Activated CD4-positive, alpha-beta T cell treated with anti-CD3 and anti-CD28 coated beads, Interleukin-2, amount 10 ng/mL, durations not matched to agents 24 days and 14 days (primary cell): ENCODE results near the gene PLEKHN1. TPM values are rescaled to one million over a fixed set of nuclear protein-coding genes. Genes with fewer than 3 reads are reported as not detected.

Experiments
- DNase-seq: peaks from one replicate; pipeline ENCODE4 v3.0.0; 2022
- H3K27ac Mint-ChIP-seq: one replicate; pipeline ENCODE4 v1.8.0; 2022; ENCODE audit warnings: mild to moderate bottlenecking, mixed read lengths
- H3K27me3 Mint-ChIP-seq: one replicate; pipeline ENCODE4 v1.8.0; 2022; ENCODE audit warnings: mixed read lengths
- H3K36me3 Mint-ChIP-seq: one replicate; pipeline ENCODE4 v1.8.0; 2022; ENCODE audit warnings: low read depth, mild to moderate bottlenecking, mixed read lengths
- H3K4me1 Mint-ChIP-seq: one replicate; pipeline ENCODE4 v1.8.0; 2021; ENCODE audit warnings: mixed read lengths
- H3K4me3 Mint-ChIP-seq: one replicate; pipeline ENCODE4 v1.8.0; 2022; ENCODE audit warnings: mild to moderate bottlenecking, moderate library complexity, mixed read lengths
- H3K9me3 Mint-ChIP-seq: one replicate; pipeline ENCODE4 v1.8.0; 2021; ENCODE audit warnings: mixed read lengths
- intact Hi-C: fragments of 100-400 bp; cut with micrococcal nuclease; formaldehyde crosslinking; loops from one replicate; pipeline ENCODE4 v1.15.1; 2023
- total RNA-seq: library from RNA; stranded (reverse); gene quantifications from 2 replicates; pipeline ENCODE4 v1.2.3, GENCODE V29; 2022

PLEKHN1 gene
- total RNA-seq, 1 donor from 2014 or later = 2.8 TPM

GRCh38 chr1:967466-968343 is 1.4 kb downstream of the PLEKHN1 start:
- Mint-ChIP-seq H3K9me3 (no peaks in the 10 kb centered on the region), H3K4me1 (peaks cover 5% of the 10 kb centered on the region), H3K4me3 (peak overlapping the region; percentile 86), H3K36me3 (peaks cover 8% of the 10 kb centered on the region), H3K27me3 (peaks cover 10% of the 10 kb centered on the region), H3K27ac (no peak overlapping the region)
- DNase-seq = no peak
- intact Hi-C loops = loop anchor here (1.0 kb wide), 1 partner anchor 8 kb away; the partner anchor contains the start of gene NOC2L

GRCh38 chr1:969260-969855 is 3.1 kb downstream of the PLEKHN1 start:
- intact Hi-C loops = no loop called here
- Mint-ChIP-seq H3K36me3 (peaks cover 3% of the 10 kb centered on the region), H3K27me3 (peaks cover 10% of the 10 kb centered on the region), H3K4me1 (peaks cover 5% of the 10 kb centered on the region), H3K27ac (no peak overlapping the region), H3K4me3 (no peak overlapping the region), H3K9me3 (no peaks in the 10 kb centered on the region)
- no peak for DNase-seq

DNA sequence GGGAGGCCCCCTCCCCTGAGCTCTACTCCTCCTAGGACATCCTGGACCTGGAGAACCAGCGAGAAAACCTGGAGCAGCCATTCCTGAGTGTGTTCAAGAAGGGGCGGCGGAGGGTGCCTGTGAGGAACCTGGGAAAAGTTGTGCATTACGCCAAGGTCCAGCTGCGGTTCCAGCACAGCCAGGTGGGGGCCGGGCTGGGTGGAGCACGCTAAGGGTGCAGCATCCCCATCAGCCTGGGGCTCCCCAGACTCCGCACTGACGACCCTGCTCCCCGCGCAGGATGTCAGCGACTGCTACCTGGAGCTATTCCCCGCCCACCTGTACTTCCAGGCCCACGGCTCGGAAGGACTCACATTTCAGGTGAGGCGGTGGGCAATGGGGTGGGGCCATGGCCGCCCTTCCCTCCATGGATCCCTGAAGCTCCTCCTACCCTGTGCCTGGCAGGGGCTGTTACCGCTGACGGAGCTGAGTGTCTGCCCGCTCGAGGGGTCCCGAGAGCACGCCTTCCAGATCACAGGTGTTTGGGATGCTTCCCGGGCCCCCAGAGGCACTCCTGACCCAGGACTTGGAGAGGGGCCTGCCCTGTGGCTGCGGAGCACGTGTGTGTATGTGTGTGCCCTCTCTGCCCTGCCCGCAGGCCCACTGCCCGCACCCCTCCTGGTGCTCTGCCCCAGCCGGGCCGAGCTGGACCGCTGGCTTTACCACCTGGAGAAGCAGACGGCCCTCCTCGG is 4.1 kb downstream of the PLEKHN1 start:
- H3K4me1 Mint-ChIP-seq = peaks cover 5% of the 10 kb centered on the region
- no peak overlapping the region for H3K27ac Mint-ChIP-seq
- no peak overlapping the region for H3K4me3 Mint-ChIP-seq
- DNase-seq = no peak
- H3K9me3 Mint-ChIP-seq = no peaks in the 10 kb centered on the region
- H3K27me3 Mint-ChIP-seq = peaks cover 10% of the 10 kb centered on the region
- intact Hi-C loops = no loop called here
- H3K36me3 Mint-ChIP-seq = peaks cover 3% of the 10 kb centered on the region

- Mint-ChIP-seq H3K27ac (no peak overlapping the region), H3K4me1 (peaks cover 6% of the 10 kb centered on the region), H3K36me3 (no peaks in the 10 kb centered on the region), H3K4me3 (no peak overlapping the region), H3K27me3 (peaks cover 13% of the 10 kb centered on the region), H3K9me3 (no peaks in the 10 kb centered on the region)
- no peak for DNase-seq
- intact Hi-C loops = no loop called here
These were observed 4.9 kb downstream of the PLEKHN1 start for GRCh38 chr1:970973-971730.

DNA sequence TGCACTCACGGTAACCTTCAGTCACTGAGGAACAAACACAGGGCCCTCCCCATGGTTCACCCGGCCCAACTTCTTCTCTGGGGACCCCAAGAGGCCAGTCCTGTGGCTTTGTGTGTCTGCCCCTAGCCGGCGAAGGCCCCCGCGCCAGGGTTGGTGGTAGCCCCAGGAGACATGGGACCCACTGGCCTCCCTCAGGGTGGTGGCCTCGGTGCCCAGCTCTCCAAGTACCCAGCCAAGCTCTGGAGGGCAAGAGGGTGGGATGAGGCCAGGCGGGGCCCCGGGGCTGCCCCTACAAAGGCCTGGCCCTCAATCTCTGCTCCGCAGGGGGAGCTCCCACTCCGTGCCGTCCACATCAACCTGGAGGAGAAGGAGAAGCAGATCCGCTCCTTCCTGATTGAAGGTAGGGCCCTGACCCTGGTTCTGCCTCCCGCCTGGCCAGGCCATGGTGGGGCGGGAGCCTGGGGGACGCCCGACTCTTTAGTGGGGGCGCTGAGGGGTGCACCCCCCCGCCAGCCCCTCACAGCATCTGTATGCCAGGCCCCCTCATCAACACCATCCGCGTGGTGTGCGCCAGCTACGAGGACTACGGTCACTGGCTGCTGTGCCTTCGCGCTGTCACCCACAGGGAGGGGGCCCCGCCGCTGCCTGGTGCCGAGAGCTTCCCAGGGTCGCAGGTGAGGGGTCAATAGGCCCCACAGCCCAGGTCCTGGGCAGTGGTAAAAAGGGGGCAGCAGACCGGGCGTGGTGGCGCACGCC is 5.6 kb downstream of the PLEKHN1 start:
- Mint-ChIP-seq H3K27me3 (peaks cover 13% of the 10 kb centered on the region), H3K4me1 (peaks cover 6% of the 10 kb centered on the region), H3K4me3 (no peak overlapping the region), H3K36me3 (no peaks in the 10 kb centered on the region), H3K9me3 (no peaks in the 10 kb centered on the region), H3K27ac (no peak overlapping the region)
- DNase-seq = no peak
- intact Hi-C loops = no loop called here

- H3K36me3 Mint-ChIP-seq = no peaks in the 10 kb centered on the region
- intact Hi-C loops = no loop called here
- H3K27me3 Mint-ChIP-seq = peaks cover 13% of the 10 kb centered on the region
- no peak overlapping the region for H3K27ac Mint-ChIP-seq
- no peak for DNase-seq
- peaks cover 6% of the 10 kb centered on the region for H3K4me1 Mint-ChIP-seq
- H3K9me3 Mint-ChIP-seq = no peaks in the 10 kb centered on the region
- H3K4me3 Mint-ChIP-seq = no peak overlapping the region
These were observed 6.6 kb downstream of the PLEKHN1 start for GRCh38 chr1:972726-973458.

DNA sequence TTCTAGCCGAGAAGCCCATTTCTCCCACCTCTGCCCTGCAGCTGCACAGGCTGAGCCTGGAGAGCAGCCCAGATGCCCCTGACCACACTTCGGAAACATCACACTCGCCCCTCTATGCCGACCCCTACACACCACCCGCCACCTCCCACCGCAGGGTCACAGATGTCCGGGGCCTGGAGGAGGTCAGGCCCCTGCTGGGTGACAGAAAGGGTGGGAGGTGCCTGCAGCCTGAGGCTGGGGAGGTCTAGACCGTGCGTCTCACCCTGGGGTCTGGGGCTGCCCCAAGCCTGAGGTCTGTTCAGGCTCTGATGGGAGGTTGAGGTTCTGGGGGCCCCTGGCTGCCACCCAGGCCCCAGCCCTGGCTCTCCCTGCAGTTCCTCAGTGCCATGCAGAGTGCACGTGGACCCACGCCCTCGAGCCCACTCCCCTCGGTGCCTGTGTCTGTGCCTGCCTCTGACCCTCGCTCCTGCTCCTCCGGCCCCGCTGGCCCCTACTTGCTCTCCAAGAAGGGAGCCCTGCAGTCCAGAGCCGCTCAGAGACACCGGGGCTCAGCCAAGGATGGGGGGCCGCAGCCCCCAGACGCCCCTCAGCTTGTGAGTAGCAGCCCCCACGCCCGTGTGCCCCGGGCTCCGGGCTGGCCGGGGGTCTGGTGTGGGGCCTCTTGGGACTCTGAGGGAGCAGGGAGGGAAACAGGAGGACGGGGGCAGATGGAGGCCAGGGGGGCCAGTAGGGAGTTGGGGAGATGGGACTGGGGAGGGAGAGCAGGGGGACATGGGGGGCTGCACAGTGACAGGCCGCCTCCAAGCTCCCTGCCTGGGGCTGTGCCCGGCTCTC is 7.4 kb downstream of the PLEKHN1 start:
- Mint-ChIP-seq H3K27me3 (peaks cover 12% of the 10 kb centered on the region), H3K36me3 (no peaks in the 10 kb centered on the region), H3K4me3 (no peak overlapping the region), H3K27ac (no peak overlapping the region), H3K9me3 (no peaks in the 10 kb centered on the region), H3K4me1 (peaks cover 5% of the 10 kb centered on the region)
- intact Hi-C loops = no loop called here
- DNase-seq = no peak

GRCh38 chr1:974293-974640 is 8.0 kb downstream of the PLEKHN1 start:
- Mint-ChIP-seq H3K4me1 (peaks cover 5% of the 10 kb centered on the region), H3K36me3 (no peaks in the 10 kb centered on the region), H3K9me3 (no peaks in the 10 kb centered on the region), H3K4me3 (no peak overlapping the region), H3K27me3 (peaks cover 9% of the 10 kb centered on the region), H3K27ac (no peak overlapping the region)
- DNase-seq = no peak
- intact Hi-C loops = no loop called here

DNA sequence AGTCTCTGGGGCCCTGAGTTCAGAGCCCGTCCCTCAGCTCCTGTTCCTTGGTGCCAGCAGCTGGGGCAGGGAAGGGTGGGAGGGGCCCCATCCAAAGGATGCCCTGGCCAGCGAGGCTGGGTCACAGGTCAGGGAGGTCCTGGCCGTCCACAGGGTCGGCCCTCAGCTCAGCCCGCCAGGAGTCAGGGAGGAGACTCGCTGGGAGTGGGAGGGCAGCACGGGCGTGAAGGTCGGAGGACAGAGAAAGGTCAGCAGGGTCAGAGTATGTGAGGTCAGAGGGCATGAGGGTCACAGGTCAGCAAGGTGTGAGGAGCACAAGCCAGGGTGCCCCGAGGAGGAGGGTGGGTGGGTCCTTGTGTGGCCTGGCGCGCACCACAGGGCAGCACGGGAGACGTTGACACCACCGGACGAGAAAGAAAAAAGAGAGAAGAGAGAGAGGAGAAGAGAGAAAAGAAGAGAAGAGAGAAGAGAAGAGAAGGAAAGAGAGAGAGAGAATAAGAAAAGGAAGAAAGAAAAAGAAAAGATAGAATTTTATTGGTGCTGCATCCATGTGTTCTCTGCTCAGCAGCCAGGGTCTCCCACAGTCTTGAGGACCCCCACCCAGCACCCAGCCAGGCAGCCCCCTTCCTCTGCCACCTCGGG is 8.5 kb downstream of the PLEKHN1 start:
- H3K4me1 Mint-ChIP-seq = peaks cover 5% of the 10 kb centered on the region
- intact Hi-C loops = no loop called here
- no peak for DNase-seq
- H3K4me3 Mint-ChIP-seq = no peak overlapping the region
- no peaks in the 10 kb centered on the region for H3K9me3 Mint-ChIP-seq
- H3K27ac Mint-ChIP-seq = no peak overlapping the region
- H3K27me3 Mint-ChIP-seq = peaks cover 6% of the 10 kb centered on the region
- no peaks in the 10 kb centered on the region for H3K36me3 Mint-ChIP-seq

GRCh38 chr1:975365-975764 is 9.1 kb downstream of the PLEKHN1 start:
- DNase-seq = no peak
- Mint-ChIP-seq H3K36me3 (no peaks in the 10 kb centered on the region), H3K4me3 (no peak overlapping the region), H3K27me3 (peaks cover 6% of the 10 kb centered on the region), H3K4me1 (peaks cover 5% of the 10 kb centered on the region), H3K9me3 (no peaks in the 10 kb centered on the region), H3K27ac (no peak overlapping the region)
- intact Hi-C loops = no loop called here

GRCh38 chr1:975896-976683 is 9.8 kb downstream of the PLEKHN1 start:
- Mint-ChIP-seq H3K9me3 (no peaks in the 10 kb centered on the region), H3K4me3 (no peak overlapping the region), H3K27ac (no peak overlapping the region), H3K36me3 (no peaks in the 10 kb centered on the region), H3K27me3 (peaks cover 6% of the 10 kb centered on the region), H3K4me1 (peaks cover 5% of the 10 kb centered on the region)
- DNase-seq = peak; percentile 91
- intact Hi-C loops = loop anchor here (1.0 kb wide), 1 partner anchor 72 kb away; no protein-coding TSS in a partner anchor
